H1 (cell line): ENCODE results near the gene TUBB1. TPM values are rescaled to one million over a fixed set of nuclear protein-coding genes. Genes with fewer than 3 reads are reported as not detected.
A peak's percentile ranks its signal among the peaks of the same experiment; 100 is the strongest.

Experiments
- CTCF ChIA-PET: fragments of 300-600 bp; sonication (Branson Sonifier 250); formaldehyde crosslinking; loops from one replicate; lab custom pipeline; 2021; ENCODE audit not compliant: partially characterized antibody; lab: Charles Lee
- POLR2A ChIA-PET: fragments of 300-600 bp; sonication (Branson Sonifier 250); formaldehyde crosslinking; loops from one replicate; lab custom pipeline; 2021; ENCODE audit warnings: inconsistent platforms; ENCODE audit not compliant: partially characterized antibody; lab: Charles Lee
- DNase-seq, 2 experiments: peaks; one replicate each; pipeline versions ENCODE4 v3.0.0 to v3.0.0-alpha.2; 2010 to 2022; ENCODE audit warnings: low spot score in 2 of 2, low read depth in 1 of 2, mixed read lengths in 1 of 2
- FAIRE-seq: peaks from 2 replicates; lab custom pipeline; 2011; peaks lifted over from hg19 to GRCh38; lab: Jason Lieb, UNC
- H2AFZ ChIP-seq: 2 replicates; pipeline ENCODE4 v1.8.1; 2012; ENCODE audit warnings: low read length, inconsistent platforms
- H2AK5ac ChIP-seq: 2 replicates; pipeline ENCODE4 v1.6.1; 2013; ENCODE audit warnings: low read depth, low read length
- H2BK120ac ChIP-seq: replicated peaks from 2 replicates; pipeline ENCODE3; 2013; ENCODE audit warnings: low read depth, low read length, inconsistent platforms
- H2BK12ac ChIP-seq: 2 replicates; pipeline ENCODE4 v1.6.1; 2013; ENCODE audit warnings: low read depth, low read length
- H2BK15ac ChIP-seq: 2 replicates; pipeline ENCODE4 v1.6.1; 2013; ENCODE audit warnings: low read length
- H2BK20ac ChIP-seq: 2 replicates; pipeline ENCODE4 v1.6.1; 2013; ENCODE audit warnings: low read length
- H2BK5ac ChIP-seq: 2 replicates; pipeline ENCODE4 v1.6.1; 2013; ENCODE audit warnings: low read depth, low read length
- H3K14ac ChIP-seq: 2 replicates; pipeline ENCODE4 v1.6.1; 2013; ENCODE audit warnings: inconsistent platforms; ENCODE audit not compliant: insufficient read length
- H3K18ac ChIP-seq: 2 replicates; pipeline ENCODE4 v1.6.1; 2013; ENCODE audit warnings: low read length; ENCODE audit errors: extremely low read depth
- H3K23ac ChIP-seq: 2 replicates; pipeline ENCODE4 v1.6.1; 2013; ENCODE audit warnings: inconsistent platforms; ENCODE audit not compliant: insufficient read length
- H3K23me2 ChIP-seq: 2 replicates; pipeline ENCODE4 v1.6.1; 2013; ENCODE audit warnings: low read depth, low read length
- H3K27ac ChIP-seq: 2 replicates; pipeline ENCODE4 v1.6.1; 2011; ENCODE audit warnings: low read depth, low read length, inconsistent platforms
- H3K27me3 ChIP-seq, 4 experiments: replicated peaks in 1 of 4; 1 replicate in 1 of 4; 2 replicates in 3 of 4; pipeline versions ENCODE4 v1.6.1 to v1.8.1; 2011 to 2013; ENCODE audit warnings: low read length in 3 of 4, mild to moderate bottlenecking in 3 of 4, inconsistent platforms in 2 of 4, mixed read lengths in 2 of 4, moderate library complexity in 1 of 4; ENCODE audit not compliant: control insufficient read depth in 3 of 4, insufficient read depth in 3 of 4; ENCODE audit errors: extremely low read depth in 1 of 4
- H3K36me3 ChIP-seq, 4 experiments: 2 replicates each; pipeline versions ENCODE4 v1.6.1 to v1.8.1; 2011 to 2013; ENCODE audit warnings: mild to moderate bottlenecking in 4 of 4, low read length in 3 of 4, moderate library complexity in 2 of 4, control low read depth in 1 of 4, inconsistent platforms in 1 of 4; ENCODE audit not compliant: insufficient read depth in 4 of 4, control insufficient read depth in 2 of 4
- H3K4ac ChIP-seq: replicated peaks from 2 replicates; pipeline ENCODE3; 2013; ENCODE audit warnings: low read length, low read depth, mixed read lengths, inconsistent platforms; ENCODE audit not compliant: insufficient read length
- H3K4me1 ChIP-seq, 4 experiments: replicated peaks in 1 of 4; 1 replicate in 1 of 4; 2 replicates in 3 of 4; pipeline versions ENCODE4 v1.6.1 to v1.8.1; 2011 to 2013; ENCODE audit warnings: low read length in 3 of 4, inconsistent platforms in 2 of 4, mixed read lengths in 1 of 4; ENCODE audit not compliant: insufficient read depth in 4 of 4, control insufficient read depth in 3 of 4
- H3K4me2 ChIP-seq, 2 experiments: 2 replicates each; pipeline versions ENCODE4 v1.6.1 to v1.8.1; 2011 to 2013; ENCODE audit warnings: low read depth in 2 of 2, low read length in 2 of 2, control low read depth in 1 of 2, inconsistent platforms in 1 of 2, mild to moderate bottlenecking in 1 of 2; ENCODE audit not compliant: insufficient read depth in 1 of 2
- H3K4me3 ChIP-seq, 4 experiments: fragments of 200-600, 300-600 bp in 1 of 4; sonication (generic), shearing (Covaris generic), sonication (Bioruptor Twin) in 1 of 4; 2 replicates each; pipeline versions ENCODE4 v1.5.1 to v1.8.1; 2011 to 2016; ENCODE audit warnings: low read length in 4 of 4, low read depth in 3 of 4, control low read depth in 2 of 4, inconsistent platforms in 2 of 4, mild to moderate bottlenecking in 2 of 4, mixed read lengths in 1 of 4, moderate library complexity in 1 of 4; ENCODE audit not compliant: insufficient read depth in 2 of 4; ENCODE audit errors: extremely low read depth in 1 of 4
- H3K56ac ChIP-seq: replicated peaks from 2 replicates; pipeline ENCODE3; 2013; ENCODE audit warnings: low read depth, mild to moderate bottlenecking, mixed read lengths, low read length, inconsistent platforms; ENCODE audit not compliant: insufficient read length
- H3K79me1 ChIP-seq: 2 replicates; pipeline ENCODE4 v1.6.1; 2013; ENCODE audit warnings: low read depth, low read length, control low read depth
- H3K79me2 ChIP-seq, 2 experiments: 2 replicates each; pipeline versions ENCODE4 v1.6.1 to v1.8.1; 2012 to 2013; ENCODE audit warnings: low read length in 2 of 2, mild to moderate bottlenecking in 2 of 2, inconsistent platforms in 1 of 2; ENCODE audit not compliant: insufficient read depth in 2 of 2, control insufficient read depth in 1 of 2
- H3K9ac ChIP-seq, 4 experiments: replicated peaks in 1 of 4; 1 replicate in 1 of 4; 2 replicates in 3 of 4; pipeline versions ENCODE4 v1.6.1 to v1.8.1; 2011 to 2013; ENCODE audit warnings: low read depth in 3 of 4, low read length in 3 of 4, control low read depth in 2 of 4, mild to moderate bottlenecking in 2 of 4, moderate library complexity in 2 of 4, inconsistent platforms in 1 of 4; ENCODE audit errors: extremely low read depth in 1 of 4
- H3K9me3 ChIP-seq, 2 experiments: 2 replicates each; pipeline versions ENCODE4 v1.6.1 to v1.8.1; 2012 to 2013; ENCODE audit warnings: mild to moderate bottlenecking in 2 of 2, moderate library complexity in 2 of 2, control low read depth in 1 of 2, inconsistent platforms in 1 of 2, low read depth in 1 of 2, low read length in 1 of 2, mixed read lengths in 1 of 2; ENCODE audit not compliant: insufficient read depth in 2 of 2
- H4K20me1 ChIP-seq, 2 experiments: replicated peaks in 1 of 2; 2 replicates each; pipeline versions ENCODE3 to v1.8.1; 2011 to 2013; ENCODE audit warnings: inconsistent platforms in 2 of 2, low read length in 2 of 2, mild to moderate bottlenecking in 1 of 2; ENCODE audit not compliant: insufficient read depth in 2 of 2, control insufficient read depth in 1 of 2
- H4K5ac ChIP-seq: 2 replicates; pipeline ENCODE4 v1.6.1; 2013; ENCODE audit warnings: low read length, low read depth, mixed read lengths, inconsistent platforms; ENCODE audit not compliant: insufficient read length
- H4K8ac ChIP-seq: 2 replicates; pipeline ENCODE4 v1.8.0; 2013; ENCODE audit warnings: mild to moderate bottlenecking, moderate library complexity, low read length, inconsistent platforms; ENCODE audit not compliant: insufficient read depth; ENCODE audit errors: extremely low read depth
- H4K91ac ChIP-seq: replicated peaks from 2 replicates; pipeline ENCODE3; 2013; ENCODE audit warnings: low read length, mixed read lengths, inconsistent platforms; ENCODE audit not compliant: insufficient read length
- BACH1 ChIP-seq: IDR thresholded peaks from 2 replicates; pipeline ENCODE4 v1.6.1; 2012; ENCODE audit warnings: low read length, improper control_type of control experiment
- EP300 ChIP-seq, 2 experiments: IDR thresholded peaks; 1 replicate in 1 of 2; 2 replicates in 1 of 2; pipeline ENCODE4 v1.6.1; 2011 to 2012; ENCODE audit warnings: low read depth in 2 of 2, low read length in 2 of 2, mild to moderate bottlenecking in 2 of 2, borderline replicate concordance in 1 of 2, inconsistent platforms in 1 of 2, moderate library complexity in 1 of 2
- GABPA ChIP-seq: IDR thresholded peaks from 2 replicates; pipeline ENCODE4 v1.6.1; 2011; ENCODE audit warnings: mild to moderate bottlenecking, low read length, moderate library complexity, borderline replicate concordance; ENCODE audit not compliant: insufficient read depth
- JUND ChIP-seq: IDR thresholded peaks from 2 replicates; pipeline ENCODE4 v1.6.1; 2011; ENCODE audit warnings: mild to moderate bottlenecking, improper control_type of control experiment, low read length
- KDM4A ChIP-seq: IDR thresholded peaks from one replicate; pipeline ENCODE4 v1.7.1; 2012; ENCODE audit warnings: low read depth, mild to moderate bottlenecking, moderate library complexity, low read length, inconsistent platforms; ENCODE audit not compliant: severe bottlenecking
- RFX5 ChIP-seq: IDR thresholded peaks from 2 replicates; pipeline ENCODE4 v1.6.1; 2011; ENCODE audit warnings: low read depth, low read length, improper control_type of control experiment, borderline replicate concordance
- SIN3A ChIP-seq, 2 experiments: IDR thresholded peaks in 1 of 2; conservative IDR thresholded peaks in 1 of 2; 2 replicates each; pipeline ENCODE4 v1.6.1; 2011 to 2012; ENCODE audit warnings: low read length in 2 of 2, improper control_type of control experiment in 1 of 2, low read depth in 1 of 2, mild to moderate bottlenecking in 1 of 2
- SP4 ChIP-seq: IDR thresholded peaks from 2 replicates; pipeline ENCODE4 v1.6.1; 2012; ENCODE audit warnings: low read length, inconsistent platforms
- SRF ChIP-seq: IDR thresholded peaks from 2 replicates; pipeline ENCODE4 v1.6.1; 2011; ENCODE audit warnings: mild to moderate bottlenecking, low read depth, low read length, moderate library complexity
- TAF7 ChIP-seq: optimal IDR thresholded peaks from 2 replicates; pipeline ENCODE3; 2011; ENCODE audit warnings: low read depth, mild to moderate bottlenecking, inconsistent platforms, low read length, moderate library complexity, borderline replicate concordance
- ZNF274 ChIP-seq: IDR thresholded peaks from 2 replicates; pipeline ENCODE4 v1.7.0; 2012; ENCODE audit warnings: low read length, borderline replicate concordance; ENCODE audit errors: extremely low read depth
- WGBS, 2 experiments: shearing (Covaris generic) in 1 of 2; methylation state at CpG; one replicate each; pipeline versions ENCODE4 v1.1.6 to v1.1.7; 2013 to 2015; ENCODE audit warnings: low lambda C conversion rate in 2 of 2, mixed read lengths in 2 of 2, inconsistent platforms in 1 of 2, low coverage in 1 of 2, missing lambda C conversion rate in 1 of 2; ENCODE audit not compliant: insufficient replicate concordance in 2 of 2, insufficient coverage in 1 of 2, insufficient read length in 1 of 2; ENCODE audit errors: extremely low coverage in 1 of 2, missing lambda C conversion rate in 1 of 2; 5-methylcytosine and 5-hydroxymethylcytosine counted together
- polyA plus RNA-seq, 7 experiments: library from polyadenylated mRNA; depleted of rRNA in 3 of 7; stranded (reverse) in 5 of 7; unstranded in 2 of 7; fragments of >200 nt in 5 of 7; fragments of 200-250 nt in 2 of 7; gene quantifications; 1 replicate in 5 of 7; 2 replicates in 1 of 7; 4 replicates in 1 of 7; pipeline versions ENCODE4 v1.2.1 to v1.2.3, GENCODE V29; 2011 to 2013; ENCODE audit warnings: missing spikeins in 2 of 7, mixed read lengths in 2 of 7
- total RNA-seq: library from RNA; stranded (reverse); fragmentation: NEBNext Ultra II Directional; extraction: Animal tissue kit (Norgen Biotek cat#: 25700); gene quantifications from 2 replicates; pipeline ENCODE4 v1.2.1, GENCODE V29; 2021
- TF ChIP-seq, protein P1 (sequence below): IDR thresholded peaks from 2 replicates; pipeline ENCODE4 v1.6.1; 2012; ENCODE audit warnings: inconsistent platforms

Gene TUBB1
- total and polyA plus RNA-seq, 2 of the 8 experiments (the other 6 are each of a cell fraction or from before 2014, with no cell fraction given): not detected

DNA sequence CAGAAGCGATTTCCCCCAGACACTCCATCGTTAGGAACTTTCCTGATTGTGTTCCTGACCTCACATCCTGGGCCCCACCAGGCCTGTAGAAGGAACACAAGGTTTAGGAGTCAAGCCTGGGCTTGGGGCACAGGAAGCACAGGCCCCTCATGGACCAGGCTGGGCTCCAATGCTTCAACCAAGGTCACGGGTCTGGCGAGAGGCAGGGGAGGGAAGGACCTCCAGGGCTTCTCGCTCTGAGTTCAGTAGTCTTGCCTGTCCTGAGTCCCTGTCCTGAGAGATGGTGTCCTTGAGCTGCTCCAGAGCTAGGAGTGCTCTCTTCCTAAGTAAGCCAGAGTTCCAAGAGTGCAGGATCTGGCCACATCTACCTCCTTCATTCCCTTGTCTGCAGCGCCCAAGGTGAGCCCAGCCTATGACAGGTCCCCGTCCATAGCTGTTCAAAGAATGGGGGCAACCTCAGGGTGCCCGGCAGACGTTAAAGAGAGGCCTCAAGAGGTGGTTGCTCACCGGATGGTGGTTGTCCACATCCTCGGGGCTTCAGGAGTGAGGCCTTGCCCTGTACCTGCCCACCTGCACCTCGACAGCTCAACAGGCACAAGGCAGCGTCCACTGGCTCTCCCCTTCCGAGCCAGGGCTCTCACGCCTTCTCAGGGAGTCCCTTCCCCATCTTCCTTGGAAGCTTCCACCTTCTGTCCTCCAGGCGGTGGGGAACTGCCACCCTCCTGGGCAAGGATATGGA is 1.6 kb upstream of the TUBB1 start:
- Histone ChIP-seq H3K56ac (no peak overlapping the region), H2BK120ac (no peak overlapping the region), H2BK15ac (no peak overlapping the region), H2BK20ac (no peak overlapping the region), H3K14ac (no peak overlapping the region), H2AFZ (no peak overlapping the region), H4K5ac (no peak overlapping the region), H2AK5ac (no peak overlapping the region; the same call in 1 of the 2 replicates), H2BK5ac (no peak overlapping the region), H3K4ac (no peak overlapping the region), H3K4me2 (no peak overlapping the region), H3K23ac (no peak overlapping the region), H3K27ac (no peak overlapping the region), H3K79me1 (no peaks in the 10 kb centered on the region), H4K8ac (no peak overlapping the region; the same call in 1 of the 2 replicates), H3K4me3 (no peak overlapping the region), H3K18ac (no peak overlapping the region), H3K23me2 (no peaks in the 10 kb centered on the region), H3K4me1 (no peaks in the 10 kb centered on the region), H4K20me1 (no peaks in the 10 kb centered on the region), H3K79me2 (no peaks in the 10 kb centered on the region), H3K9ac (no peak overlapping the region), H3K27me3 (no peaks in the 10 kb centered on the region; a peak in 3 of 7 replicates), H2BK12ac (no peak overlapping the region), H3K9me3 (no peaks in the 10 kb centered on the region), H3K36me3 (no peaks in the 10 kb centered on the region), H4K91ac (no peak overlapping the region)
- ChIA-PET CTCF (interaction anchor here (0.5 to 2.6 kb wide), 8 partner anchors 9 to 368 kb away, joined by 3 to 9 read pairs (median 3); no protein-coding TSS in a partner anchor), POLR2A (interaction anchor here (1.0 to 1.7 kb wide), 2 partner anchors 14 to 36 kb away, joined by 3 to 7 read pairs; partner anchors contain the start of genes ATP5F1E and NELFCD)
- DNase-seq (peak in 1 of 2 experiments; percentile 40), FAIRE-seq (no peak)
- 89% methylated on average over 16 of the region's 16 CpGs; no CpG with 5 or more reads in 1 of the 2 experiments for WGBS, 2 experiments
- TF ChIP-seq EP300 (IDR thresholded peaks at IDR 0.05; ENCODE audit: borderline replicate concordance in 1 of 2, low read depth in 2 of 2, low read length in 2 of 2) (no peak), GABPA (no peak), ZNF274 (no peak), JUND (no peak), SRF (no peak), TAF7 (no peak), BACH1 (no peak), RFX5 (no peak), SP4 (no peak), SIN3A (conservative IDR thresholded peaks at IDR 0.05 in 1 of 2, IDR thresholded peaks at IDR 0.05 in 1 of 2; ENCODE audit: low read depth in 1 of 2, low read length in 2 of 2) (no peak), KDM4A (no peak)
- TF ChIP-seq, protein P1, sequence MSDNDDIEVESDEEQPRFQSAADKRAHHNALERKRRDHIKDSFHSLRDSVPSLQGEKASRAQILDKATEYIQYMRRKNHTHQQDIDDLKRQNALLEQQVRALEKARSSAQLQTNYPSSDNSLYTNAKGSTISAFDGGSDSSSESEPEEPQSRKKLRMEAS: no peak
